Breast epithelium (tissue), 4 donors: ENCODE results near the gene AFAP1. TPM values are rescaled to one million over a fixed set of nuclear protein-coding genes. Genes with fewer than 3 reads are reported as not detected.
A peak's percentile ranks its signal among the peaks of the same experiment; 100 is the strongest.

Experiments
- DNase-seq, 2 donors: peaks; one replicate each; pipeline ENCODE4 v3.0.0-alpha.2; 2019; ENCODE audit warnings: low spot score in 2 of 2
- H3K27ac ChIP-seq, 2 donors: fragments of 200-600 bp; sonication (generic) in 1 of 2; one replicate each; pipeline ENCODE4 v1.5.1; 2016 to 2019; ENCODE audit warnings: mild to moderate bottlenecking in 1 of 2
- H3K27me3 ChIP-seq, 2 donors: fragments of 200-600 bp; sonication (generic) in 1 of 2; one replicate each; pipeline versions ENCODE4 v1.5.1 to v1.6.0; 2017 to 2019; ENCODE audit warnings: control low read depth in 1 of 2, mild to moderate bottlenecking in 1 of 2
- H3K36me3 ChIP-seq: fragments of 200-600 bp; one replicate; pipeline ENCODE4 v1.5.1; 2019
- H3K4me1 ChIP-seq, 2 donors: fragments of 200-600 bp; sonication (generic); one replicate each; pipeline ENCODE4 v1.5.1; 2016 to 2019; ENCODE audit warnings: control low read depth in 1 of 2
- H3K4me3 ChIP-seq, 3 donors: fragments of 200-600 bp; sonication (generic); 1 replicate in 2 of 3; 2 replicates in 1 of 3; pipeline ENCODE4 v1.5.1; 2016 to 2019; ENCODE audit warnings: mild to moderate bottlenecking in 3 of 3, moderate library complexity in 2 of 3
- H3K9me3 ChIP-seq, 2 donors: fragments of 200-600 bp; sonication (generic) in 1 of 2; one replicate each; pipeline ENCODE4 v1.5.1; 2016 to 2019; ENCODE audit warnings: control low read depth in 1 of 2
- POLR2A ChIP-seq: fragments of 450-650 bp; IDR thresholded peaks from one replicate; pipeline ENCODE4 v1.6.1; 2016; ENCODE audit warnings: antibody characterized with exemption, mild to moderate bottlenecking, moderate library complexity
- POLR2AphosphoS5 ChIP-seq, 3 donors: sonication (generic); formaldehyde crosslinking; IDR thresholded peaks; one replicate each; pipeline ENCODE4 v1.6.1; 2017; ENCODE audit warnings: antibody characterized with exemption in 3 of 3
- intact Hi-C: fragments of 100-400 bp; cut with DNase I; formaldehyde crosslinking; loops from one replicate; pipeline ENCODE4 v1.15.1; 2023; ENCODE audit warnings: low total_unique reads
- total RNA-seq, 3 donors: library from RNA; depleted of rRNA; stranded (reverse); fragments of >200 nt; gene quantifications; one replicate each; pipeline ENCODE4 v1.1.0, GENCODE V29; 2016
- TF ChIP-seq, protein P1 (sequence below), 3 donors: fragments of 450-650 bp; IDR thresholded peaks; one replicate each; pipeline ENCODE4 v1.5.1; 2016 to 2017; ENCODE audit warnings: antibody characterized with exemption in 3 of 3, mild to moderate bottlenecking in 3 of 3, moderate library complexity in 3 of 3

AFAP1 gene
- total RNA-seq, 3 donors from 2014 or later: 14.5 to 21.6 (median 16.6) TPM

DNA sequence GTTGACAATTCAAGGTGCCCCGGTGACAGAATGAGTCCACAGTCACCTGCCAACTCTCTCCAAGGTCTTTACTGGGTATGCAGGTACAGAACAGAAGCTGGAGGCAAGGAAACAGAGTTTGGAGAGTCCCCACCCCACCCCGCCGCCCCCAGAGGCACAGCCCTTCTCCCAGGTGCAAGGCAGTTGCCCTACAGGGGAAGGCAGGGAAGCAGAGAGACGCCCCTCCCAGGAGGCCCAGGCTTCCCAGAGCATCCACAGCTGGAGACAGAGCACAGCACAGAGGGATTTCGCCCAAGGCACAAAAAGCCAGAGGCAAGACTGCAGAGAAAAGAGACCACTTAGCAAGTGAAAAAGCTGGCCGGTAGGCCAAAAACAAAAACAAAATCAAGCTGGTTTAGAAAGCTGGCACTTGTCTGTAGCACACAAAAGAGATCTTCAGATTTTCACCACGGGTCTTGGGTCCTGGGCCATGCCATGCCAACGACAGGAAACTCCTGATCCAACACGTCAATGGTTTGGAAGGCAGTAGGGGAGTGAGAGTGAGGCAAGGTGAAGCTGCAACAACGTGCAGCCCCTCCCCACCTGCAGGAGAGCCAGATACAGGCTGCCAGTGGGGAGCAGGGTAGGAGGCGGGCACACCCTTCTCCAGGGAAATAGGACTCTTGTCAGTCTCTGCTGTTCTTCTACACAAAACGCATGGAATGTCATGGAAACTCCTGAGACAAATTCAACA lies 113.3 kb downstream of the AFAP1 start:
- intact Hi-C loops: no loop called here
- no peak for DNase-seq
- no peaks in the 10 kb centered on the region for H3K9me3 ChIP-seq

DNA sequence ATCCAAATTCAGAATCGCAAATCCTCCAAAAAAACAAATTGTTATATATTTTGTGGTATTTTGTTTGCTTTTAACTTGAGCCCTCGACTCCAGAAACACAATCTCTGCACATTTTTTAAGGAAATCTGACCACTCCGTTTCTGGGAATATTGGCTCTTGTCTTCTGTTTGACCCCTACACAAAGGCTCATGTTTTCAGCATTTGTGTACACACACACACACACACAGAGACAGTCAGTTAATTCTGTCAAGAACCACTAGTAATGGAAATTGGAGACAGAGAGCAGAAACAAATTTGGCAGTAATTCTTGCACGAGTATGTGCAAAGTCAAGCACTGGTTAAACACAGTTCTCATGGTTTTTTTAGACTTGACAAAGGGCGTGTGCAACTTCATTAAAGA lies 115.4 kb downstream of the AFAP1 start:
- Histone ChIP-seq H3K27me3 (no peaks in the 10 kb centered on the region), H3K36me3 (no peaks in the 10 kb centered on the region), H3K4me1 (peaks cover 5 to 6% of the 10 kb centered on the region in 2 donors), H3K4me3 (no peak overlapping the region), H3K27ac (peak overlapping the region; percentile 73 to 88), H3K9me3 (no peaks in the 10 kb centered on the region)
- no peak for DNase-seq
- TF ChIP-seq POLR2A: no peak
- TF ChIP-seq POLR2AphosphoS5 (IDR thresholded peaks at IDR 0.05): no peak
- TF ChIP-seq, protein P1, sequence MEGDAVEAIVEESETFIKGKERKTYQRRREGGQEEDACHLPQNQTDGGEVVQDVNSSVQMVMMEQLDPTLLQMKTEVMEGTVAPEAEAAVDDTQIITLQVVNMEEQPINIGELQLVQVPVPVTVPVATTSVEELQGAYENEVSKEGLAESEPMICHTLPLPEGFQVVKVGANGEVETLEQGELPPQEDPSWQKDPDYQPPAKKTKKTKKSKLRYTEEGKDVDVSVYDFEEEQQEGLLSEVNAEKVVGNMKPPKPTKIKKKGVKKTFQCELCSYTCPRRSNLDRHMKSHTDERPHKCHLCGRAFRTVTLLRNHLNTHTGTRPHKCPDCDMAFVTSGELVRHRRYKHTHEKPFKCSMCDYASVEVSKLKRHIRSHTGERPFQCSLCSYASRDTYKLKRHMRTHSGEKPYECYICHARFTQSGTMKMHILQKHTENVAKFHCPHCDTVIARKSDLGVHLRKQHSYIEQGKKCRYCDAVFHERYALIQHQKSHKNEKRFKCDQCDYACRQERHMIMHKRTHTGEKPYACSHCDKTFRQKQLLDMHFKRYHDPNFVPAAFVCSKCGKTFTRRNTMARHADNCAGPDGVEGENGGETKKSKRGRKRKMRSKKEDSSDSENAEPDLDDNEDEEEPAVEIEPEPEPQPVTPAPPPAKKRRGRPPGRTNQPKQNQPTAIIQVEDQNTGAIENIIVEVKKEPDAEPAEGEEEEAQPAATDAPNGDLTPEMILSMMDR (IDR thresholded peaks at IDR 0.05): no peak
- intact Hi-C loops: no loop called here

More for the DNA sequence above, 113.3 kb downstream of the AFAP1 start:
- no peak overlapping the region for H3K4me3 ChIP-seq
- H3K27ac ChIP-seq: no peak overlapping the region
- H3K27me3 ChIP-seq: no peaks in the 10 kb centered on the region
- TF ChIP-seq POLR2AphosphoS5 (IDR thresholded peaks at IDR 0.05) (no peak), POLR2A (no peak)
- TF ChIP-seq, protein P1 (IDR thresholded peaks at IDR 0.05): no peak
- H3K36me3 ChIP-seq: no peaks in the 10 kb centered on the region
- H3K4me1 ChIP-seq: peaks cover 5 to 7% of the 10 kb centered on the region in 2 donors

DNA sequence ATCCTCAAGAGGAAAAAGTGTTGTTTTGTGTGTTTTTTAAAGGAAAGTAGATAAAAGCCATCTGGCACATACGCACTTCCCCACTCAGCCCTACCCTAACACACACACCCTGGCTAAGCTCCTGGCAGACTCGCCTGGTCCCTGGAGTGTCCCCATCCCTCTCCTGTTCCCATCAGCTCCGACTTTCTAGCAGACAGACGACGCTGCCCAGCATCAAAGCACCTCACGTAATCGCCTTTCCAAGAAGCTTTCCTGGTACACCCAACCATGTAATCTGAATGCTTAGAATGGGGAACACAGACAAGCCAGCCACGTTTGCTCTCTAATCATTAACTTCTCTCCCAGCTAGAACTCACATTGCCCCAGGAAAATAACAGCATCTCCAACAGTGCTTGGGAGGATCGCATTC lies 116.2 kb downstream of the AFAP1 start:
- no peak for DNase-seq
- H3K27ac ChIP-seq: peak overlapping the region; percentile 73 to 88
- no peaks in the 10 kb centered on the region for H3K36me3 ChIP-seq
- intact Hi-C loops: no loop called here
- TF ChIP-seq POLR2A (no peak), POLR2AphosphoS5 (IDR thresholded peaks at IDR 0.05) (peak in 1 of 3 donors; percentile 18)
- TF ChIP-seq, protein P1 (IDR thresholded peaks at IDR 0.05): no peak
- peaks cover under 1 to 1% of the 10 kb centered on the region in 2 donors for H3K4me1 ChIP-seq
- H3K4me3 ChIP-seq: no peak overlapping the region
- no peaks in the 10 kb centered on the region for H3K27me3 ChIP-seq
- no peaks in the 10 kb centered on the region for H3K9me3 ChIP-seq

DNA sequence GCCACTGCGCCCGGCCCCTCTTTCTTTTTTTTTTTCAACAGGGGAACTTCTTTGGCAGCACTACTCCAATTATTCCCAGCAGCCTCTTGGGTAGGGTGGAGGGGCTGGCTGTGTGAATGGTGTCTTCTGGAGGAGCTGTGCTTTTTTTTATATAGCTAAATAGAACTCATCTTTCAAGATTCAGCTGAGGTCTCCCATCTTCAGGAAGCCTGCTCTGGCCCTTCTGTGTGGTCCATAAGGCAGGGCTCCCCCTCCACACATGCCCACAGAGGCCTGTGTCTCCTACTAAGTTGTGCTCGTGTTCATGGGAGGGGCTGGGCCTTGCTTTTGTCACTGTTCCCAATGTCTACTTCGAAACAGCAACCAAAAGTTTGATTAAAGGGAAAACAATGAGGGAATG lies 116.8 kb downstream of the AFAP1 start:
- no peak overlapping the region for H3K4me3 ChIP-seq
- no peaks in the 10 kb centered on the region for H3K27me3 ChIP-seq
- TF ChIP-seq POLR2A (no peak), POLR2AphosphoS5 (IDR thresholded peaks at IDR 0.05) (no peak)
- TF ChIP-seq, protein P1 (IDR thresholded peaks at IDR 0.05): no peak
- no peak for DNase-seq
- H3K9me3 ChIP-seq: no peaks in the 10 kb centered on the region
- H3K4me1 ChIP-seq: no peaks in the 10 kb centered on the region
- H3K36me3 ChIP-seq: no peaks in the 10 kb centered on the region
- peak overlapping the region; percentile 73 to 88 for H3K27ac ChIP-seq
- intact Hi-C loops: no loop called here

DNA sequence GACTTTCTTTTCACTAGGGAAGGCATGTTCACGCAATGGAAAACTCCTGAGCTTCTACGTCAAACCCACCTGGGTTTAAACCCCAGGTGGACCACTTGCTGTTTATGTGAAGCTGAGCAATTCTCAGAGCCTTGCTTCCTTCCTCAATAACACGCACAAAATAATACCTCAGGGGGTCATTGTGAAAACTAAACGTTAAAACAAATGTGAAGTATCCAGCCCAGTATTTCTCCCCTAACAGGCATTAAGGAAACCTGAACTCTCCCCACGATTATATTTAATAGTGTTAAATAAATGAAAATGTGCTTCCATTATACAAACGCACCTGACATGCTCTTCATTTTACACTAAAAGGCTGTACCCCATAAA lies 117.5 kb downstream of the AFAP1 start:
- Histone ChIP-seq H3K36me3 (no peaks in the 10 kb centered on the region), H3K4me3 (no peak overlapping the region), H3K27ac (peak overlapping the region; percentile 17 to 45), H3K4me1 (no peaks in the 10 kb centered on the region), H3K27me3 (no peaks in the 10 kb centered on the region), H3K9me3 (no peaks in the 10 kb centered on the region)
- intact Hi-C loops: no loop called here
- no peak for DNase-seq
- TF ChIP-seq, protein P1 (IDR thresholded peaks at IDR 0.05): no peak
- TF ChIP-seq POLR2AphosphoS5 (IDR thresholded peaks at IDR 0.05) (no peak), POLR2A (no peak)
